GM12891 (cell line): ENCODE results near the gene PAIP1.

Experiments
- PAX5 ChIP-seq: IDR thresholded peaks from 2 replicates; pipeline ENCODE4 v1.6.1; 2011; ENCODE audit warnings: low read length, moderate library complexity, mild to moderate bottlenecking; ENCODE audit not compliant: insufficient read depth, severe bottlenecking
- POLR2A ChIP-seq: IDR thresholded peaks from 2 replicates; pipeline ENCODE4 v1.6.1; 2011; ENCODE audit warnings: low read depth, low read length, control low read depth
- POLR2AphosphoS5 ChIP-seq: IDR thresholded peaks from 2 replicates; pipeline ENCODE4 v1.6.1; 2011; ENCODE audit warnings: low read depth, low read length, control low read depth
- SPI1 ChIP-seq: IDR thresholded peaks from 2 replicates; pipeline ENCODE4 v1.6.1; 2011; ENCODE audit warnings: low read depth, low read length, control low read depth
- TAF1 ChIP-seq: IDR thresholded peaks from 2 replicates; pipeline ENCODE4 v1.6.1; 2011; ENCODE audit warnings: low read depth, low read length, control low read depth

DNA sequence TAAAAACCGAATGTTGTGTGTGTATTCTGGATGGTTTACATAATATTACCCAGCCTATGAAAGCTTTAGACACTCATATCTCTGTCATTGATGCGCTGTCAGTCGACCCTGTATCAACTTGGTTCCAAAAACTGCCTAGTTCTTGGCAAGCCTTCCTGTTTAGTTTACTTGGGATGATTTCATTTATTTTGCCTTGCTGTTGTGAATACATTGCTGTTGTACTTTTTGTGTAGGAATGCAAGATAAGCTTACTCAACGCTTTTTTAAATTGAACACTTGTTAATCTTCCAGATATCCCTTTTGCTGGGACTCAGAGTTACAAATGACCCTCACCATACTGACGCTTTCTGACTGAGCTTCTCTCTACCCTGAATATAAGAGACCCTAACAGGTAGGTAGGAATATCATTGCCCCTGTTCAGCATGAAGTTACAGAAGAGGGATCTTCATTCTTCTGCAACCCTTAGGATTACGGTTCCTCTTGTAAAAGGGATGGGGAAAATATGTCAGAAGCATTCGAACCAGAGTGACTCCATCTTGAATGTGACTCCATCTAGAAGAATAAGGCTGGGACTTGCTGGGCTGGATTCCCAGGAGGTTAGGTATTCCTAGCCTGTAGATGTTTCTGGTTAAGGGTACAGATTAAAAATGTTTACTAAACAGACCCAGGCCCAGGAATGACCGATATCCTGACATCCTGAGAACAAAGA is 13.7 kb upstream of the PAIP1 start:
- TF ChIP-seq POLR2A (no peak), POLR2AphosphoS5 (no peak), PAX5 (no peak), TAF1 (no peak), SPI1 (no peak)
